Measurements from ENCODE around the gene CDK4. TPM values are rescaled to one million over a fixed set of nuclear protein-coding genes. Genes with fewer than 3 reads are reported as not detected.

Gene CDK4
- total and polyA plus RNA-seq, 2 of the 13 experiments (the other 11 are each of a cell fraction or from before 2014, with no cell fraction given), result 191 to 209 TPM

- TF ChIP-seq, protein P1, sequence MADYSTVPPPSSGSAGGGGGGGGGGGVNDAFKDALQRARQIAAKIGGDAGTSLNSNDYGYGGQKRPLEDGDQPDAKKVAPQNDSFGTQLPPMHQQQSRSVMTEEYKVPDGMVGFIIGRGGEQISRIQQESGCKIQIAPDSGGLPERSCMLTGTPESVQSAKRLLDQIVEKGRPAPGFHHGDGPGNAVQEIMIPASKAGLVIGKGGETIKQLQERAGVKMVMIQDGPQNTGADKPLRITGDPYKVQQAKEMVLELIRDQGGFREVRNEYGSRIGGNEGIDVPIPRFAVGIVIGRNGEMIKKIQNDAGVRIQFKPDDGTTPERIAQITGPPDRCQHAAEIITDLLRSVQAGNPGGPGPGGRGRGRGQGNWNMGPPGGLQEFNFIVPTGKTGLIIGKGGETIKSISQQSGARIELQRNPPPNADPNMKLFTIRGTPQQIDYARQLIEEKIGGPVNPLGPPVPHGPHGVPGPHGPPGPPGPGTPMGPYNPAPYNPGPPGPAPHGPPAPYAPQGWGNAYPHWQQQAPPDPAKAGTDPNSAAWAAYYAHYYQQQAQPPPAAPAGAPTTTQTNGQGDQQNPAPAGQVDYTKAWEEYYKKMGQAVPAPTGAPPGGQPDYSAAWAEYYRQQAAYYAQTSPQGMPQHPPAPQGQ (CRISPR knock-in tag; IDR thresholded peaks at IDR 0.05; ENCODE audit: borderline replicate concordance), result no peak
- TF ChIP-seq HINFP (CRISPR knock-in tag; IDR thresholded peaks at IDR 0.05; ENCODE audit: low read depth), result no peak
- TF ChIP-seq FOXO1 (CRISPR knock-in tag; IDR thresholded peaks at IDR 0.05), result 0 out of 2 replicates have a peak, but pooled peaks have one; percentile 32
- TF ChIP-seq, protein P2, sequence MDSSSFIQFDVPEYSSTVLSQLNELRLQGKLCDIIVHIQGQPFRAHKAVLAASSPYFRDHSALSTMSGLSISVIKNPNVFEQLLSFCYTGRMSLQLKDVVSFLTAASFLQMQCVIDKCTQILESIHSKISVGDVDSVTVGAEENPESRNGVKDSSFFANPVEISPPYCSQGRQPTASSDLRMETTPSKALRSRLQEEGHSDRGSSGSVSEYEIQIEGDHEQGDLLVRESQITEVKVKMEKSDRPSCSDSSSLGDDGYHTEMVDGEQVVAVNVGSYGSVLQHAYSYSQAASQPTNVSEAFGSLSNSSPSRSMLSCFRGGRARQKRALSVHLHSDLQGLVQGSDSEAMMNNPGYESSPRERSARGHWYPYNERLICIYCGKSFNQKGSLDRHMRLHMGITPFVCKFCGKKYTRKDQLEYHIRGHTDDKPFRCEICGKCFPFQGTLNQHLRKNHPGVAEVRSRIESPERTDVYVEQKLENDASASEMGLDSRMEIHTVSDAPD (CRISPR knock-in tag; IDR thresholded peaks at IDR 0.05), result no peak
- TF ChIP-seq, protein P3, sequence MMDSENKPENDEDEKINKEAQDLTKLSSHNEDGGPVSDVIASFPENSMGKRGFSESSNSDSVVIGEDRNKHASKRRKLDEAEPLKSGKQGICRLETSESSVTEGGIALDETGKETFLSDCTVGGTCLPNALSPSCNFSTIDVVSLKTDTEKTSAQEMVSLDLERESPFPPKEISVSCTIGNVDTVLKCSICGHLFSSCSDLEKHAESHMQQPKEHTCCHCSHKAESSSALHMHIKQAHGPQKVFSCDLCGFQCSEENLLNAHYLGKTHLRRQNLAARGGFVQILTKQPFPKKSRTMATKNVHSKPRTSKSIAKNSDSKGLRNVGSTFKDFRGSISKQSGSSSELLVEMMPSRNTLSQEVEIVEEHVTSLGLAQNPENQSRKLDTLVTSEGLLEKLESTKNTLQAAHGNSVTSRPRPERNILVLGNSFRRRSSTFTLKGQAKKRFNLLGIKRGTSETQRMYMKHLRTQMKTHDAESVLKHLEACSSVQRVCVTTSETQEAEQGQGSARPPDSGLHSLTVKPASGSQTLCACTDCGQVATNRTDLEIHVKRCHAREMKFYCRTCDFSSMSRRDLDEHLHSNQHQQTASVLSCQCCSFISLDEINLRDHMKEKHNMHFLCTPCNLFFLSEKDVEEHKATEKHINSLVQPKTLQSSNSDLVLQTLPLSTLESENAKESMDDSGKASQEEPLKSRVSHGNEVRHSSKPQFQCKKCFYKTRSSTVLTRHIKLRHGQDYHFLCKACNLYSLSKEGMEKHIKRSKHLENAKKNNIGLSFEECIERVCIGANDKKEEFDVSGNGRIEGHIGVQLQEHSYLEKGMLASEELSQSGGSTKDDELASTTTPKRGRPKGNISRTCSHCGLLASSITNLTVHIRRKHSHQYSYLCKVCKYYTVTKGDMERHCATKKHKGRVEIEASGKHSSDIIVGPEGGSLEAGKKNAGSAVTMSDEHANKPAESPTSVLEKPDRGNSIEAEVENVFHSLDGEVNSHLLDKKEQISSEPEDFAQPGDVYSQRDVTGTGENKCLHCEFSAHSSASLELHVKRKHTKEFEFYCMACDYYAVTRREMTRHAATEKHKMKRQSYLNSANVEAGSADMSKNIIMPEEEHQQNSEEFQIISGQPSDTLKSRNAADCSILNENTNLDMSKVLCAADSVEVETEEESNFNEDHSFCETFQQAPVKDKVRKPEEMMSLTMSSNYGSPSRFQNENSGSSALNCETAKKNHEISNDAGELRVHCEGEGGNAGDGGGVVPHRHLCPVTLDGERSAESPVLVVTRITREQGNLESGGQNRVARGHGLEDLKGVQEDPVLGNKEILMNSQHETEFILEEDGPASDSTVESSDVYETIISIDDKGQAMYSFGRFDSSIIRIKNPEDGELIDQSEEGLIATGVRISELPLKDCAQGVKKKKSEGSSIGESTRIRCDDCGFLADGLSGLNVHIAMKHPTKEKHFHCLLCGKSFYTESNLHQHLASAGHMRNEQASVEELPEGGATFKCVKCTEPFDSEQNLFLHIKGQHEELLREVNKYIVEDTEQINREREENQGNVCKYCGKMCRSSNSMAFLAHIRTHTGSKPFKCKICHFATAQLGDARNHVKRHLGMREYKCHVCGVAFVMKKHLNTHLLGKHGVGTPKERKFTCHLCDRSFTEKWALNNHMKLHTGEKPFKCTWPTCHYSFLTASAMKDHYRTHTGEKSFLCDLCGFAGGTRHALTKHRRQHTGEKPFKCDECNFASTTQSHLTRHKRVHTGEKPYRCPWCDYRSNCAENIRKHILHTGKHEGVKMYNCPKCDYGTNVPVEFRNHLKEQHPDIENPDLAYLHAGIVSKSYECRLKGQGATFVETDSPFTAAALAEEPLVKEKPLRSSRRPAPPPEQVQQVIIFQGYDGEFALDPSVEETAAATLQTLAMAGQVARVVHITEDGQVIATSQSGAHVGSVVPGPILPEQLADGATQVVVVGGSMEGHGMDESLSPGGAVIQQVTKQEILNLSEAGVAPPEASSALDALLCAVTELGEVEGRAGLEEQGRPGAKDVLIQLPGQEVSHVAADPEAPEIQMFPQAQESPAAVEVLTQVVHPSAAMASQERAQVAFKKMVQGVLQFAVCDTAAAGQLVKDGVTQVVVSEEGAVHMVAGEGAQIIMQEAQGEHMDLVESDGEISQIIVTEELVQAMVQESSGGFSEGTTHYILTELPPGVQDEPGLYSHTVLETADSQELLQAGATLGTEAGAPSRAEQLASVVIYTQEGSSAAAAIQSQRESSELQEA (CRISPR knock-in tag; IDR thresholded peaks at IDR 0.05; ENCODE audit: not compliant biosample characterization), result no peak
- TF ChIP-seq, protein P4, sequence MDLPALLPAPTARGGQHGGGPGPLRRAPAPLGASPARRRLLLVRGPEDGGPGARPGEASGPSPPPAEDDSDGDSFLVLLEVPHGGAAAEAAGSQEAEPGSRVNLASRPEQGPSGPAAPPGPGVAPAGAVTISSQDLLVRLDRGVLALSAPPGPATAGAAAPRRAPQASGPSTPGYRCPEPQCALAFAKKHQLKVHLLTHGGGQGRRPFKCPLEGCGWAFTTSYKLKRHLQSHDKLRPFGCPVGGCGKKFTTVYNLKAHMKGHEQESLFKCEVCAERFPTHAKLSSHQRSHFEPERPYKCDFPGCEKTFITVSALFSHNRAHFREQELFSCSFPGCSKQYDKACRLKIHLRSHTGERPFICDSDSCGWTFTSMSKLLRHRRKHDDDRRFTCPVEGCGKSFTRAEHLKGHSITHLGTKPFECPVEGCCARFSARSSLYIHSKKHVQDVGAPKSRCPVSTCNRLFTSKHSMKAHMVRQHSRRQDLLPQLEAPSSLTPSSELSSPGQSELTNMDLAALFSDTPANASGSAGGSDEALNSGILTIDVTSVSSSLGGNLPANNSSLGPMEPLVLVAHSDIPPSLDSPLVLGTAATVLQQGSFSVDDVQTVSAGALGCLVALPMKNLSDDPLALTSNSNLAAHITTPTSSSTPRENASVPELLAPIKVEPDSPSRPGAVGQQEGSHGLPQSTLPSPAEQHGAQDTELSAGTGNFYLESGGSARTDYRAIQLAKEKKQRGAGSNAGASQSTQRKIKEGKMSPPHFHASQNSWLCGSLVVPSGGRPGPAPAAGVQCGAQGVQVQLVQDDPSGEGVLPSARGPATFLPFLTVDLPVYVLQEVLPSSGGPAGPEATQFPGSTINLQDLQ (CRISPR knock-in tag; IDR thresholded peaks at IDR 0.05), result no peak
Observed at GRCh38 chr12:57755454-57756372, 3.6 kb upstream of the CDK4 start (continued).
